KMS-11 (cell line): ENCODE data around the gene USH2A.

ENCODE experiments used
- H2AFZ ChIP-seq: fragments of 200-600 bp; sonication (generic); 2 replicates; pipeline ENCODE4 v1.6.1; 2016; ENCODE audit warnings: antibody characterized with exemption, mixed run types, low read depth
- H3K27ac ChIP-seq: fragments of 200-600 bp; sonication (generic); 2 replicates; pipeline ENCODE4 v1.6.1; 2016; ENCODE audit warnings: mild to moderate bottlenecking, mixed run types
- H3K27me3 ChIP-seq: fragments of 200-600 bp; sonication (generic); 2 replicates; pipeline ENCODE4 v1.6.1; 2017; ENCODE audit warnings: mild to moderate bottlenecking, low read depth, mixed run types, moderate library complexity; ENCODE audit not compliant: insufficient read depth
- H3K36me3 ChIP-seq: fragments of 200-600 bp; sonication (generic); 2 replicates; pipeline ENCODE4 v1.6.1; 2017; ENCODE audit warnings: mild to moderate bottlenecking, mixed run types; ENCODE audit not compliant: insufficient read depth
- H3K4me1 ChIP-seq: fragments of 200-600 bp; sonication (generic); 2 replicates; pipeline ENCODE4 v1.6.1; 2016; ENCODE audit warnings: mild to moderate bottlenecking, low read depth, mixed run types; ENCODE audit not compliant: poor library complexity, severe bottlenecking
- H3K4me2 ChIP-seq: fragments of 200-600 bp; sonication (generic); 2 replicates; pipeline ENCODE4 v1.7.0; 2016; ENCODE audit warnings: mild to moderate bottlenecking, mixed run types
- H3K4me3 ChIP-seq: fragments of 200-600 bp; sonication (generic); IDR thresholded peaks from 2 replicates; pipeline ENCODE4 v1.6.1; 2017; ENCODE audit warnings: low read depth, low read length, mixed read lengths; ENCODE audit not compliant: insufficient read depth
- H3K79me2 ChIP-seq: fragments of 200-600 bp; sonication (generic); 2 replicates; pipeline ENCODE4 v1.6.1; 2016; ENCODE audit warnings: low read depth, mixed run types; ENCODE audit not compliant: insufficient read depth
- H3K9ac ChIP-seq: fragments of 200-600 bp; sonication (generic); 2 replicates; pipeline ENCODE4 v1.6.1; 2016; ENCODE audit warnings: mild to moderate bottlenecking, mixed run types
- H4K20me1 ChIP-seq: fragments of 200-600 bp; sonication (generic); 2 replicates; pipeline ENCODE4 v1.6.1; 2016; ENCODE audit warnings: mild to moderate bottlenecking, mixed run types; ENCODE audit not compliant: insufficient read depth
- CTCF ChIP-seq: fragments of 200-600 bp; sonication (generic); conservative IDR thresholded peaks from 2 replicates; pipeline ENCODE4 v1.6.1; 2017; ENCODE audit warnings: low read depth, mild to moderate bottlenecking, antibody characterized with exemption, low read length, moderate library complexity, mixed read lengths

Gene USH2A

DNA sequence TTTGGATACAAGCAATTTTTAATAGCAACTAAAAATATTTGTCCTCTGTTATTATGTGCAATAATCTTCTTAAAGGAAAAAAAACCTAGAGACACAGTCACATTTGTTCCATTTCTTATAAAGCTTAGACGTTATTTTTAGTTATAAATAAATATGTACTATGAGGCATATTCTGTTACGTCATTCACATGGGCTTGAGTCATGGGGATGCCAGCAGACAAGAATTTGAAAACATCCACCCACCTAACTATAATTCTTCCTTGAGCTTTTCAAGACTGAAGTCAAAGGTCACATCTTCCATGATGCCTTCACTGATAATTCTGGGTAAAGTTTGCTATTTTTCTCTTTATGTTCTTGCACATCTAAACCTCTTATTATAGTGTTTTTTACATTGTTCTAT lies 587.3 kb downstream of the USH2A start:
- TF ChIP-seq CTCF, result no peak
- Histone ChIP-seq H3K4me3 (no peak overlapping the region), H3K79me2 (no peaks in the 10 kb centered on the region), H4K20me1 (no peaks in the 10 kb centered on the region), H3K9ac (no peak overlapping the region), H2AFZ (no peak overlapping the region), H3K4me2 (no peak overlapping the region), H3K36me3 (no peaks in the 10 kb centered on the region), H3K27me3 (no peaks in the 10 kb centered on the region), H3K27ac (no peak overlapping the region), H3K4me1 (no peaks in the 10 kb centered on the region)

DNA sequence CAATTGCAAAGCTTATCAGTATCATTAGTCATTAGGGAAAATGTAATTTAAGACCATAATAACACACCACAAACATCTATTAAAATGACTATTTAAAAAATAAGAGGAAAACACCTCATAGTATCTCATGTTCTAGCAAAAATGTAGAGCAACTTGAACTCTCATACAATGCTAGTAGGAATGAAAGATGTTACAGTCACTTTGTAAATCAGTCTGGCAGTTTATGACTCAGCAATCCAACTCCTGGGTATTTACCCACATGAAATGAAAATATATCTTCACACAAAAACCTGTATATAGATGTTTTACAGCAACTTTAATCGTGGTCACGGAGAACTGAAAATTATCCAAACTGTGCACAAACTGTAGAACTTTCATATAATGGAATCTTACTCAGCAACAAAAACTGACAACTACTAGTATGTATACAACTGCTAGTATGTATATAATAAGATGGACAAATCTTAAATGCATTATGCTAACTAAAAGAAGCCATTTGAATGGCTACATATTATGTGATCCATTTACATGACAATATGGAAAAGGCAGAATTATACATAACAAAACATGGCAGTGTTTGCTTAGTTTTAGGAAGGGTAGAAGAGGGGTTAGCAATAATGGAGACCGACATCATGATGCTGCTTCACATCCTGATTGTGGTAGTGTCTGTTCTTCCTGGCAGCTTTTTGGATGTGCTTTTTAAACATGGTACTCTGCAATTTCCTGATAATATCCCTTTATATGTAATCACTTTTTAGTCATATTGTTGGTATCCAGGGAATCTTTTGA lies 589.1 kb downstream of the USH2A start:
- H3K27ac ChIP-seq, result no peak overlapping the region

DNA sequence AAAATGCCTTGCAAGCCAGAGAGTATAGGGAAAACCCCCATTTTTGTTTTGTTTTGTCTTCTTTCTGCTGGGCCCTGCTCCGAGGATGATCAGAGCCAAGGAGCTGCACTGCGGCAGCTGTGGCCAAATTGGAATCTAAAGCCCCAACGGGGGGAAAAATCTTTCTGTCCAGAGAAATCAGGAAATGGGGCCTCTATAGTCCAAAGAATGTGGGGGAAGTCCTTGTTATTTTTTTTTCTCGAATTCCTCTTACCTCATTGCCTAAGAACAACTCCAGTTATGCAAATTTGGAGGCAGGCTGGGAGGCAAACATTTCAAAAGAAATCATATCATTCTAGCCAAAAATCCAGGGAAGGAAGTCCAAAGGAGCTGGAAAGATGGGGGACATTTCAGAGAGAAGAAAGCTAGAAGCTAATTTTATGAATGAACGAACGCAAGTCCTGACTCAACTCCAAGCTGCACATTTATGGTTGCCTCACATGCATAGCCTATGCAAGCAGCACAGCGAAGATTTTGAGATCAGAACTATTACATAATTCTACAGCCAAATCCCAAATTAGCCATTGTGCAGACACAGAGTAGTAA lies 592.9 kb downstream of the USH2A start:
- H3K9ac ChIP-seq, result no peak overlapping the region

More for the DNA sequence above, 589.1 kb downstream of the USH2A start:
- Histone ChIP-seq H3K9ac (no peak overlapping the region), H3K4me2 (no peak overlapping the region), H3K79me2 (no peaks in the 10 kb centered on the region), H3K27me3 (no peaks in the 10 kb centered on the region), H2AFZ (no peak overlapping the region), H3K4me3 (no peak overlapping the region), H3K4me1 (no peaks in the 10 kb centered on the region), H4K20me1 (no peaks in the 10 kb centered on the region), H3K36me3 (no peaks in the 10 kb centered on the region)
- TF ChIP-seq CTCF, result no peak

GRCh38 chr1:215825056-215825455 lies 598.2 kb downstream of the USH2A start:
- H3K27me3 ChIP-seq, result no peaks in the 10 kb centered on the region
- no peak overlapping the region for H3K4me3 ChIP-seq
- no peak overlapping the region for H2AFZ ChIP-seq
- no peaks in the 10 kb centered on the region for H3K4me1 ChIP-seq
- no peaks in the 10 kb centered on the region for H3K36me3 ChIP-seq
- no peaks in the 10 kb centered on the region for H3K79me2 ChIP-seq
- H3K9ac ChIP-seq, result no peak overlapping the region
- H3K27ac ChIP-seq, result no peak overlapping the region
- no peak for TF ChIP-seq CTCF
- no peak overlapping the region for H3K4me2 ChIP-seq
- H4K20me1 ChIP-seq, result no peaks in the 10 kb centered on the region

More for the DNA sequence above, 592.9 kb downstream of the USH2A start:
- no peaks in the 10 kb centered on the region for H4K20me1 ChIP-seq
- H3K4me2 ChIP-seq, result no peak overlapping the region
- H3K36me3 ChIP-seq, result no peaks in the 10 kb centered on the region
- H3K27me3 ChIP-seq, result no peaks in the 10 kb centered on the region
- TF ChIP-seq CTCF, result no peak
- no peaks in the 10 kb centered on the region for H3K79me2 ChIP-seq
- H3K4me1 ChIP-seq, result no peaks in the 10 kb centered on the region
- H3K27ac ChIP-seq, result no peak overlapping the region
- no peak overlapping the region for H2AFZ ChIP-seq
- H3K4me3 ChIP-seq, result no peak overlapping the region
